ENCODE results near the gene ACSS3.

DNA sequence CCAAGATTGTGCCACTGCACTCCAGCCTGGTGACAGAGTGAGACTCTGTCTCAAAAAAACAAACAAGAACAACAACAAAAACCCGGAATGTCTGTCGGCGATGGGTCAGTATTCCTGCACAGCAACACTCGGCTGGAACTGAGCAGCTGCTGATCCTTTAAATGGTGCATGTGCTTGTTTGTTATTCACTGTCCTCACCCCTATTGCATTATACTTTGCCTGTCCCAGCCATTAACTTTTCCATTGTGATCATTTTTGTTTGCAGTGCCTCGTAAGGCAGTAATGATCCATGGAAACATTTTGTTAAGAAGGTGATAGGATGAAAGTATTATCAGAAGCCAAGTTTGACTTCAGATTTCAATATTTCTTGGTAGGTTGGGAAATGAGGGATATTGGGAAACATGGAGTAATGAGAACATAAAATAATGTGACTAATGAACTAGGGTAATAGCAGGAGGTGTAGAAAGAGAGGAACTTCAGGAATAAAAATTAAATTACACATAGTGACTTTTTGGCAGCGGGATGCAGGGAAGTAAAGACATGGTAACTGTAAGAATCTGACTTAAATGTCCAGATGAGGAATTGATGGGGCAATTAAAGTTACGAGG is 6.1 kb downstream of the ACSS3 start:
- TF ChIP-seq, protein P1, sequence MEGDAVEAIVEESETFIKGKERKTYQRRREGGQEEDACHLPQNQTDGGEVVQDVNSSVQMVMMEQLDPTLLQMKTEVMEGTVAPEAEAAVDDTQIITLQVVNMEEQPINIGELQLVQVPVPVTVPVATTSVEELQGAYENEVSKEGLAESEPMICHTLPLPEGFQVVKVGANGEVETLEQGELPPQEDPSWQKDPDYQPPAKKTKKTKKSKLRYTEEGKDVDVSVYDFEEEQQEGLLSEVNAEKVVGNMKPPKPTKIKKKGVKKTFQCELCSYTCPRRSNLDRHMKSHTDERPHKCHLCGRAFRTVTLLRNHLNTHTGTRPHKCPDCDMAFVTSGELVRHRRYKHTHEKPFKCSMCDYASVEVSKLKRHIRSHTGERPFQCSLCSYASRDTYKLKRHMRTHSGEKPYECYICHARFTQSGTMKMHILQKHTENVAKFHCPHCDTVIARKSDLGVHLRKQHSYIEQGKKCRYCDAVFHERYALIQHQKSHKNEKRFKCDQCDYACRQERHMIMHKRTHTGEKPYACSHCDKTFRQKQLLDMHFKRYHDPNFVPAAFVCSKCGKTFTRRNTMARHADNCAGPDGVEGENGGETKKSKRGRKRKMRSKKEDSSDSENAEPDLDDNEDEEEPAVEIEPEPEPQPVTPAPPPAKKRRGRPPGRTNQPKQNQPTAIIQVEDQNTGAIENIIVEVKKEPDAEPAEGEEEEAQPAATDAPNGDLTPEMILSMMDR (conservative IDR thresholded peaks at IDR 0.05; ENCODE audit: low read depth, low read length), result no peak
- TF ChIP-seq EZH2 (IDR thresholded peaks at IDR 0.05; ENCODE audit: borderline replicate concordance, low read depth, low read length, poor library complexity, severe bottlenecking), result no peak

Measured in A673 (cell line).